ENCODE measurements around the gene ARHGDIB. TPM values are rescaled to one million over a fixed set of nuclear protein-coding genes. Genes with fewer than 3 reads are reported as not detected.

ARHGDIB gene
- total and polyA plus RNA-seq, 10 of the 15 experiments (the other 5 are each of a cell fraction or from before 2014, with no cell fraction given) = 796 to 2,849 (median 1,346) TPM

- WGBS (ENCODE audit: insufficient coverage, insufficient replicate concordance, low lambda C conversion rate, missing lambda C conversion rate) = 0% methylated on average over 4 of the region's 4 CpGs
- Histone ChIP-seq H3K9me3 (replicated peaks; ENCODE audit: control insufficient read depth, insufficient read depth, low read length) (no peaks in the 10 kb centered on the region), H3K79me2 (ENCODE audit: control insufficient read depth, insufficient read depth, low read length) (peaks cover 79% of the 10 kb centered on the region), H4K20me1 (ENCODE audit: control insufficient read depth, insufficient read depth) (no peaks in the 10 kb centered on the region), H3K36me3 (ENCODE audit: control insufficient read depth in 2 of 2, insufficient read depth in 2 of 2, low read length in 1 of 2) (no peaks in the 10 kb centered on the region), H3K4me3 (peak overlapping the region; percentile 80), H3K4me2 (ENCODE audit: control insufficient read depth, insufficient read depth) (peak overlapping the region; percentile 85), H3K27ac (ENCODE audit: control insufficient read depth, insufficient read depth) (peak overlapping the region; percentile 94), H3K4me1 (ENCODE audit: control insufficient read depth, insufficient read depth, low read length) (peaks cover 8% of the 10 kb centered on the region), H3K27me3 (replicated peaks in 1 of 2; ENCODE audit: control insufficient read depth in 2 of 2, insufficient read depth in 2 of 2, low read length in 1 of 2) (no peaks in the 10 kb centered on the region), H2AFZ (ENCODE audit: control insufficient read depth, low read depth, low read length) (no peak overlapping the region), H3K9ac (ENCODE audit: control insufficient read depth, insufficient read depth, low read length) (peak overlapping the region; percentile 97)
- ChIA-PET RAD21 (ENCODE audit: unreplicated experiment) (interaction anchor here (0.7 to 4.7 kb wide), 7 partner anchors 8 to 346 kb away, joined by 3 to 25 read pairs (median 4); no protein-coding TSS in a partner anchor), CTCF (interaction anchor here (1.0 to 4.6 kb wide), 9 partner anchors 9 to 191 kb away, joined by 3 to 15 read pairs (median 4); partner anchors contain the start of gene ERP27), POLR2A (interaction anchor here (1.1 to 4.2 kb wide), 4 partner anchors 9 to 188 kb away, joined by 5 to 20 read pairs (median 7); no protein-coding TSS in a partner anchor), SMC1A (ENCODE audit: uncharacterized antibody, unreplicated experiment) (interaction anchor here (1.0 to 4.5 kb wide), 10 partner anchors 9 to 190 kb away, joined by 3 to 33 read pairs (median 8); partner anchors contain the start of genes C12orf60 and ERP27)
- TF ChIP-seq WRNIP1 (IDR thresholded peaks at IDR 0.05; ENCODE audit: borderline replicate concordance, low read depth, low read length) (0 out of 2 replicates have a peak, but pooled peaks have one; percentile 30), ZNF274 (IDR thresholded peaks at IDR 0.05; ENCODE audit: insufficient read depth, insufficient read length) (no peak), POLR2A (IDR thresholded peaks at IDR 0.05; ENCODE audit: low read depth, low read length) (peak; percentile 57), GATAD2B (conservative IDR thresholded peaks at IDR 0.05; ENCODE audit: low read depth) (no peak), POLR2AphosphoS2 (IDR thresholded peaks at IDR 0.05; ENCODE audit: low read depth, low read length) (0 out of 2 replicates have a peak, but pooled peaks have one; percentile 36)
- FAIRE-seq (no peak), ATAC-seq (peak; percentile 2; the same call in 2 of the 3 replicates), DNase-seq (ENCODE audit: low read depth, low spot score) (no peak)
- intact Hi-C loops (cut with micrococcal nuclease; ENCODE audit: unreplicated experiment) = loop anchor here (2.0 to 10.0 kb wide), 6 partner anchors 13 to 825 kb away; partner anchors contain the start of gene EPS8
- in situ Hi-C loops (cut with MboI) = loop anchor here (10.0 to 25.0 kb wide), 3 partner anchors 185 to 573 kb away; a partner anchor contains a TSS
- BruUV-seq (replicated peaks) = no TSS peak
Observed at GRCh38 chr12:14959916-14960496, 1.4 kb downstream of the ARHGDIB start.

Measured in GM12878 (cell line).